ENCODE results near the gene METAP1D.
A peak's percentile ranks its signal among the peaks of the same experiment; 100 is the strongest.

The METAP1D gene

GRCh38 chr2:172101821-172102390 lies 102.2 kb downstream of the METAP1D start:
- peaks cover 80 to 83% of the 10 kb centered on the region in 2 donors for H3K27me3 ChIP-seq (ENCODE audit: control insufficient read depth in 2 of 2, insufficient read depth in 2 of 2, low read length in 2 of 2)
- no peaks in the 10 kb centered on the region for H3K36me3 ChIP-seq (ENCODE audit: control insufficient read depth in 2 of 2, insufficient read depth in 2 of 2, low read length in 2 of 2)
- no peak overlapping the region for H3K27ac ChIP-seq (ENCODE audit: low read depth in 2 of 2, low read length in 2 of 2)
- H3K4me3 ChIP-seq (ENCODE audit: low read length in 2 of 2), result peak overlapping the region; percentile 50 to 57
- H3K9me3 ChIP-seq (ENCODE audit: control insufficient read depth in 2 of 2, low read length in 2 of 2), result no peaks in the 10 kb centered on the region
- no peak overlapping the region for H3K9ac ChIP-seq (ENCODE audit: low read depth in 1 of 2, low read length in 2 of 2)
- peaks cover 25 to 57% of the 10 kb centered on the region in 2 donors for H3K4me1 ChIP-seq (ENCODE audit: control insufficient read depth in 2 of 2, insufficient read depth in 2 of 2, low read length in 2 of 2)

- Histone ChIP-seq H3K4me1 (ENCODE audit: control insufficient read depth in 2 of 2, insufficient read depth in 2 of 2, low read length in 2 of 2) (peaks cover 25 to 53% of the 10 kb centered on the region in 2 donors), H3K27ac (ENCODE audit: low read depth in 2 of 2, low read length in 2 of 2) (no peak within 1 kb of the TSS), H3K27me3 (ENCODE audit: control insufficient read depth in 2 of 2, insufficient read depth in 2 of 2, low read length in 2 of 2) (peaks cover 77 to 79% of the 10 kb centered on the region in 2 donors), H3K36me3 (ENCODE audit: control insufficient read depth in 2 of 2, insufficient read depth in 2 of 2, low read length in 2 of 2) (no peaks in the 10 kb centered on the region), H3K9me3 (ENCODE audit: control insufficient read depth in 2 of 2, low read length in 2 of 2) (no peaks in the 10 kb centered on the region), H3K9ac (ENCODE audit: low read depth in 1 of 2, low read length in 2 of 2) (peak within 1 kb of the TSS in 1 of 2 donors; percentile 5), H3K4me3 (ENCODE audit: low read length in 2 of 2) (peak within 1 kb of the TSS; percentile 57 to 80)
These were observed 102.9 kb downstream of the METAP1D start, which contains the start of gene DLX2 for GRCh38 chr2:172102391-172103359. Gene DLX2, minus strand, starts transcription at chr2:172102900. Its CDS starts 362 bp downstream, at chr2:172102538.

- peaks cover 75 to 76% of the 10 kb centered on the region in 2 donors for H3K27me3 ChIP-seq (ENCODE audit: control insufficient read depth in 2 of 2, insufficient read depth in 2 of 2, low read length in 2 of 2)
- H3K36me3 ChIP-seq (ENCODE audit: control insufficient read depth in 2 of 2, insufficient read depth in 2 of 2, low read length in 2 of 2), result no peaks in the 10 kb centered on the region
- no peak overlapping the region for H3K27ac ChIP-seq (ENCODE audit: low read depth in 2 of 2, low read length in 2 of 2)
- H3K9ac ChIP-seq (ENCODE audit: low read depth in 1 of 2, low read length in 2 of 2), result peak overlapping the region in 1 of 2 donors; percentile 5
- peak overlapping the region in 1 of 2 donors; percentile 80 for H3K4me3 ChIP-seq (ENCODE audit: low read length in 2 of 2)
- no peaks in the 10 kb centered on the region for H3K9me3 ChIP-seq (ENCODE audit: control insufficient read depth in 2 of 2, low read length in 2 of 2)
- H3K4me1 ChIP-seq (ENCODE audit: control insufficient read depth in 2 of 2, insufficient read depth in 2 of 2, low read length in 2 of 2), result peaks cover 25 to 51% of the 10 kb centered on the region in 2 donors
These were observed 103.9 kb downstream of the METAP1D start for GRCh38 chr2:172103471-172104272.

GRCh38 chr2:172105471-172106107 lies 105.8 kb downstream of the METAP1D start:
- no peak overlapping the region for H3K27ac ChIP-seq (ENCODE audit: low read depth in 2 of 2, low read length in 2 of 2)
- H3K4me3 ChIP-seq (ENCODE audit: low read length in 2 of 2), result peak overlapping the region in 1 of 2 donors; percentile 48
- peaks cover 22 to 38% of the 10 kb centered on the region in 2 donors for H3K4me1 ChIP-seq (ENCODE audit: control insufficient read depth in 2 of 2, insufficient read depth in 2 of 2, low read length in 2 of 2)
- H3K36me3 ChIP-seq (ENCODE audit: control insufficient read depth in 2 of 2, insufficient read depth in 2 of 2, low read length in 2 of 2), result no peaks in the 10 kb centered on the region
- H3K9me3 ChIP-seq (ENCODE audit: control insufficient read depth in 2 of 2, low read length in 2 of 2), result no peaks in the 10 kb centered on the region
- H3K27me3 ChIP-seq (ENCODE audit: control insufficient read depth in 2 of 2, insufficient read depth in 2 of 2, low read length in 2 of 2), result peaks cover 63 to 67% of the 10 kb centered on the region in 2 donors
- no peak overlapping the region for H3K9ac ChIP-seq (ENCODE audit: low read depth in 1 of 2, low read length in 2 of 2)

- H3K27ac ChIP-seq (ENCODE audit: low read depth in 2 of 2, low read length in 2 of 2), result no peak overlapping the region
- peaks cover 55 to 60% of the 10 kb centered on the region in 2 donors for H3K27me3 ChIP-seq (ENCODE audit: control insufficient read depth in 2 of 2, insufficient read depth in 2 of 2, low read length in 2 of 2)
- H3K4me3 ChIP-seq (ENCODE audit: low read length in 2 of 2), result peak overlapping the region; percentile 8 to 48
- H3K36me3 ChIP-seq (ENCODE audit: control insufficient read depth in 2 of 2, insufficient read depth in 2 of 2, low read length in 2 of 2), result no peaks in the 10 kb centered on the region
- H3K9me3 ChIP-seq (ENCODE audit: control insufficient read depth in 2 of 2, low read length in 2 of 2), result no peaks in the 10 kb centered on the region
- peaks cover 17 to 30% of the 10 kb centered on the region in 2 donors for H3K4me1 ChIP-seq (ENCODE audit: control insufficient read depth in 2 of 2, insufficient read depth in 2 of 2, low read length in 2 of 2)
- peak overlapping the region in 1 of 2 donors; percentile 1 for H3K9ac ChIP-seq (ENCODE audit: low read depth in 1 of 2, low read length in 2 of 2)
These were observed 106.6 kb downstream of the METAP1D start for GRCh38 chr2:172106108-172106961.

- Histone ChIP-seq H3K4me1 (ENCODE audit: control insufficient read depth in 2 of 2, insufficient read depth in 2 of 2, low read length in 2 of 2) (peaks cover 6 to 17% of the 10 kb centered on the region in 2 donors), H3K36me3 (ENCODE audit: control insufficient read depth in 2 of 2, insufficient read depth in 2 of 2, low read length in 2 of 2) (no peaks in the 10 kb centered on the region), H3K4me3 (ENCODE audit: low read length in 2 of 2) (no peak overlapping the region), H3K9me3 (ENCODE audit: control insufficient read depth in 2 of 2, low read length in 2 of 2) (no peaks in the 10 kb centered on the region), H3K27me3 (ENCODE audit: control insufficient read depth in 2 of 2, insufficient read depth in 2 of 2, low read length in 2 of 2) (peaks cover 45 to 49% of the 10 kb centered on the region in 2 donors), H3K27ac (ENCODE audit: low read depth in 2 of 2, low read length in 2 of 2) (no peak overlapping the region), H3K9ac (ENCODE audit: low read depth in 1 of 2, low read length in 2 of 2) (no peak overlapping the region)
These were observed 108.2 kb downstream of the METAP1D start for GRCh38 chr2:172107690-172108586.

GRCh38 chr2:172108587-172108930 lies 108.8 kb downstream of the METAP1D start:
- H3K27me3 ChIP-seq (ENCODE audit: control insufficient read depth in 2 of 2, insufficient read depth in 2 of 2, low read length in 2 of 2), result peaks cover 43 to 44% of the 10 kb centered on the region in 2 donors
- no peak overlapping the region for H3K9ac ChIP-seq (ENCODE audit: low read depth in 1 of 2, low read length in 2 of 2)
- no peak overlapping the region for H3K27ac ChIP-seq (ENCODE audit: low read depth in 2 of 2, low read length in 2 of 2)
- no peak overlapping the region for H3K4me3 ChIP-seq (ENCODE audit: low read length in 2 of 2)
- no peaks in the 10 kb centered on the region for H3K9me3 ChIP-seq (ENCODE audit: control insufficient read depth in 2 of 2, low read length in 2 of 2)
- peaks cover 0 to 10% of the 10 kb centered on the region in 2 donors for H3K4me1 ChIP-seq (ENCODE audit: control insufficient read depth in 2 of 2, insufficient read depth in 2 of 2, low read length in 2 of 2)
- H3K36me3 ChIP-seq (ENCODE audit: control insufficient read depth in 2 of 2, insufficient read depth in 2 of 2, low read length in 2 of 2), result no peaks in the 10 kb centered on the region

GRCh38 chr2:172109256-172109987 lies 109.7 kb downstream of the METAP1D start:
- no peak overlapping the region for H3K9ac ChIP-seq (ENCODE audit: low read depth in 1 of 2, low read length in 2 of 2)
- H3K9me3 ChIP-seq (ENCODE audit: control insufficient read depth in 2 of 2, low read length in 2 of 2), result no peaks in the 10 kb centered on the region
- H3K4me1 ChIP-seq (ENCODE audit: control insufficient read depth in 2 of 2, insufficient read depth in 2 of 2, low read length in 2 of 2), result peaks cover 0 to 9% of the 10 kb centered on the region in 2 donors
- H3K27ac ChIP-seq (ENCODE audit: low read depth in 2 of 2, low read length in 2 of 2), result no peak overlapping the region
- H3K27me3 ChIP-seq (ENCODE audit: control insufficient read depth in 2 of 2, insufficient read depth in 2 of 2, low read length in 2 of 2), result peaks cover 38 to 41% of the 10 kb centered on the region in 2 donors
- H3K36me3 ChIP-seq (ENCODE audit: control insufficient read depth in 2 of 2, insufficient read depth in 2 of 2, low read length in 2 of 2), result no peaks in the 10 kb centered on the region
- no peak overlapping the region for H3K4me3 ChIP-seq (ENCODE audit: low read length in 2 of 2)

Data from mucosa of rectum (tissue), 2 donors.